ENCODE measurements around the gene PRR33.

DNA sequence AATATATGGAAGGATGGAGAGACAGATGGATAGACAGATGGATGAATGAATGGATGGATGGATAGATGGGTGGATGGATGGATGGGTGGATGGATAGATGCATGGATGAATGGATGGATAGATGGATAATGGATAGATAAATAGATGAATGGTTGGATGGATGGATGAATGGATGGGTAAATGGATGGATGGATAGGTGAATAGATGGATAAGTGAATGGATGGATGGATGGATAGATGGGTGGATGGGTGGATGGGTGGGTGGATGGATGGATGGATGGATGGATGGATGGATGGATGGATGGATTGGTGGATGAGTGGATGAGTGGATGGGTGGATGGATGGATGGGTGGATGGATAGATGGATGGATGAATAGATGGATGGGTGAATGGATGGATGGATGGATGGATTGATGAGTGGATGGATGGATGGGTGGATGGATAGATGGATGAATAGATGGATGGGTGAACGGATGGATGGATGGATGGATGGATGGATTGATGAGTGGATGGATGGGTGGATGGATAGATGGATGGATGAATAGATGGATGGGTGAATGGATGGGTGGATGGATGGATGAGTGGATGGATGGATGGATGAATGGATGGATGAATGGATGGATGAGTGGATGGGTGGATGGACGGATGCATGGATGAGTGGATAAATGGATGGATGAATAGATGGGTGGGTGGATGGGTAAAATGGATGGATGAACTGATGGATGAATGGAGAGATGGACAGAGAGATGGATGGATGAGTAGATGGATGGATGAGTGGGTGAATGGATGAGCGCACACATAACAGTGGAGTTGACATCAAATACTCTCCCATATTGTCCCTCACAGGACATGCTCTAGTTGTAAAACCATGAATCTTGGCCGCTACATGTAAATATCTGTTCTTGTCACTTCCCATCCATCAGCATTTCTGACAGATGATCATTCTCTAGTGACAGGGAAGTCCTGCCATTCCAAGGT, 30.0 kb downstream of the PRR33 start:
- TF ChIP-seq, protein P1, sequence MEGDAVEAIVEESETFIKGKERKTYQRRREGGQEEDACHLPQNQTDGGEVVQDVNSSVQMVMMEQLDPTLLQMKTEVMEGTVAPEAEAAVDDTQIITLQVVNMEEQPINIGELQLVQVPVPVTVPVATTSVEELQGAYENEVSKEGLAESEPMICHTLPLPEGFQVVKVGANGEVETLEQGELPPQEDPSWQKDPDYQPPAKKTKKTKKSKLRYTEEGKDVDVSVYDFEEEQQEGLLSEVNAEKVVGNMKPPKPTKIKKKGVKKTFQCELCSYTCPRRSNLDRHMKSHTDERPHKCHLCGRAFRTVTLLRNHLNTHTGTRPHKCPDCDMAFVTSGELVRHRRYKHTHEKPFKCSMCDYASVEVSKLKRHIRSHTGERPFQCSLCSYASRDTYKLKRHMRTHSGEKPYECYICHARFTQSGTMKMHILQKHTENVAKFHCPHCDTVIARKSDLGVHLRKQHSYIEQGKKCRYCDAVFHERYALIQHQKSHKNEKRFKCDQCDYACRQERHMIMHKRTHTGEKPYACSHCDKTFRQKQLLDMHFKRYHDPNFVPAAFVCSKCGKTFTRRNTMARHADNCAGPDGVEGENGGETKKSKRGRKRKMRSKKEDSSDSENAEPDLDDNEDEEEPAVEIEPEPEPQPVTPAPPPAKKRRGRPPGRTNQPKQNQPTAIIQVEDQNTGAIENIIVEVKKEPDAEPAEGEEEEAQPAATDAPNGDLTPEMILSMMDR (IDR thresholded peaks at IDR 0.05): no peak
- TF ChIP-seq CBX8 (IDR thresholded peaks at IDR 0.05): no peak
- TF ChIP-seq, protein P2, sequence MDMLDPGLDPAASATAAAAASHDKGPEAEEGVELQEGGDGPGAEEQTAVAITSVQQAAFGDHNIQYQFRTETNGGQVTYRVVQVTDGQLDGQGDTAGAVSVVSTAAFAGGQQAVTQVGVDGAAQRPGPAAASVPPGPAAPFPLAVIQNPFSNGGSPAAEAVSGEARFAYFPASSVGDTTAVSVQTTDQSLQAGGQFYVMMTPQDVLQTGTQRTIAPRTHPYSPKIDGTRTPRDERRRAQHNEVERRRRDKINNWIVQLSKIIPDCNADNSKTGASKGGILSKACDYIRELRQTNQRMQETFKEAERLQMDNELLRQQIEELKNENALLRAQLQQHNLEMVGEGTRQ (IDR thresholded peaks at IDR 0.05): no peak
- TF ChIP-seq POLR2A (IDR thresholded peaks at IDR 0.05; ENCODE audit: low read length): no peak
- TF ChIP-seq BHLHE40 (IDR thresholded peaks at IDR 0.05; ENCODE audit: low read depth, low read length): no peak
- no peak for TF ChIP-seq SMC3 (IDR thresholded peaks at IDR 0.05)
- TF ChIP-seq, protein P3, sequence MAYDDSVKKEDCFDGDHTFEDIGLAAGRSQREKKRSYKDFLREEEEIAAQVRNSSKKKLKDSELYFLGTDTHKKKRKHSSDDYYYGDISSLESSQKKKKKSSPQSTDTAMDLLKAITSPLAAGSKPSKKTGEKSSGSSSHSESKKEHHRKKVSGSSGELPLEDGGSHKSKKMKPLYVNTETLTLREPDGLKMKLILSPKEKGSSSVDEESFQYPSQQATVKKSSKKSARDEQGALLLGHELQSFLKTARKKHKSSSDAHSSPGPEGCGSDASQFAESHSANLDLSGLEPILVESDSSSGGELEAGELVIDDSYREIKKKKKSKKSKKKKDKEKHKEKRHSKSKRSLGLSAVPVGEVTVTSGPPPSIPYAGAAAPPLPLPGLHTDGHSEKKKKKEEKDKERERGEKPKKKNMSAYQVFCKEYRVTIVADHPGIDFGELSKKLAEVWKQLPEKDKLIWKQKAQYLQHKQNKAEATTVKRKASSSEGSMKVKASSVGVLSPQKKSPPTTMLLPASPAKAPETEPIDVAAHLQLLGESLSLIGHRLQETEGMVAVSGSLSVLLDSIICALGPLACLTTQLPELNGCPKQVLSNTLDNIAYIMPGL (CRISPR knock-in tag; IDR thresholded peaks at IDR 0.05; ENCODE audit: borderline replicate concordance): no peak
- no peak for TF ChIP-seq CHD2 (IDR thresholded peaks at IDR 0.05; ENCODE audit: low read length, partially characterized antibody)
- TF ChIP-seq ESRRA (IDR thresholded peaks at IDR 0.05; ENCODE audit: borderline replicate concordance, low read length): no peak
- TF ChIP-seq, protein P4, sequence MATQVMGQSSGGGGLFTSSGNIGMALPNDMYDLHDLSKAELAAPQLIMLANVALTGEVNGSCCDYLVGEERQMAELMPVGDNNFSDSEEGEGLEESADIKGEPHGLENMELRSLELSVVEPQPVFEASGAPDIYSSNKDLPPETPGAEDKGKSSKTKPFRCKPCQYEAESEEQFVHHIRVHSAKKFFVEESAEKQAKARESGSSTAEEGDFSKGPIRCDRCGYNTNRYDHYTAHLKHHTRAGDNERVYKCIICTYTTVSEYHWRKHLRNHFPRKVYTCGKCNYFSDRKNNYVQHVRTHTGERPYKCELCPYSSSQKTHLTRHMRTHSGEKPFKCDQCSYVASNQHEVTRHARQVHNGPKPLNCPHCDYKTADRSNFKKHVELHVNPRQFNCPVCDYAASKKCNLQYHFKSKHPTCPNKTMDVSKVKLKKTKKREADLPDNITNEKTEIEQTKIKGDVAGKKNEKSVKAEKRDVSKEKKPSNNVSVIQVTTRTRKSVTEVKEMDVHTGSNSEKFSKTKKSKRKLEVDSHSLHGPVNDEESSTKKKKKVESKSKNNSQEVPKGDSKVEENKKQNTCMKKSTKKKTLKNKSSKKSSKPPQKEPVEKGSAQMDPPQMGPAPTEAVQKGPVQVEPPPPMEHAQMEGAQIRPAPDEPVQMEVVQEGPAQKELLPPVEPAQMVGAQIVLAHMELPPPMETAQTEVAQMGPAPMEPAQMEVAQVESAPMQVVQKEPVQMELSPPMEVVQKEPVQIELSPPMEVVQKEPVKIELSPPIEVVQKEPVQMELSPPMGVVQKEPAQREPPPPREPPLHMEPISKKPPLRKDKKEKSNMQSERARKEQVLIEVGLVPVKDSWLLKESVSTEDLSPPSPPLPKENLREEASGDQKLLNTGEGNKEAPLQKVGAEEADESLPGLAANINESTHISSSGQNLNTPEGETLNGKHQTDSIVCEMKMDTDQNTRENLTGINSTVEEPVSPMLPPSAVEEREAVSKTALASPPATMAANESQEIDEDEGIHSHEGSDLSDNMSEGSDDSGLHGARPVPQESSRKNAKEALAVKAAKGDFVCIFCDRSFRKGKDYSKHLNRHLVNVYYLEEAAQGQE (IDR thresholded peaks at IDR 0.05): no peak
- no peak for TF ChIP-seq GATA3 (IDR thresholded peaks at IDR 0.05; ENCODE audit: borderline replicate concordance)

All from A549 (cell line).